ENCODE measurements around the gene FMNL1.

Gene FMNL1

GRCh38 chr17:45282683-45283644, 61.3 kb downstream of the FMNL1 start:
- no peak for DNase-seq

- no peak for DNase-seq
These were observed 62.0 kb downstream of the FMNL1 start for GRCh38 chr17:45283711-45284110.

- DNase-seq: peak; percentile 36 to 51
These were observed 62.8 kb downstream of the FMNL1 start for GRCh38 chr17:45284176-45285140.

GRCh38 chr17:45286286-45286685, 64.6 kb downstream of the FMNL1 start:
- DNase-seq: no peak

GRCh38 chr17:45287526-45288500, 66.1 kb downstream of the FMNL1 start:
- DNase-seq: no peak

- DNase-seq: no peak
These were observed 67.1 kb downstream of the FMNL1 start for GRCh38 chr17:45288825-45289224.

- peak; percentile 14 to 62 for DNase-seq
These were observed 67.9 kb downstream of the FMNL1 start for GRCh38 chr17:45289301-45290268.

- DNase-seq: no peak
These were observed 68.6 kb downstream of the FMNL1 start for GRCh38 chr17:45290269-45290765.

- peak; percentile 88 to 91 for DNase-seq
These were observed 69.6 kb downstream of the FMNL1 start for GRCh38 chr17:45291171-45291805.

- DNase-seq: no peak
These were observed 71.2 kb downstream of the FMNL1 start for GRCh38 chr17:45292696-45293412.

GRCh38 chr17:45293413-45294211, 71.9 kb downstream of the FMNL1 start:
- peak; percentile 81 to 88 for DNase-seq

GRCh38 chr17:45294506-45294905, 72.8 kb downstream of the FMNL1 start:
- no peak for DNase-seq

GRCh38 chr17:45296003-45296832, 74.5 kb downstream of the FMNL1 start:
- peak; percentile 83 to 94 for DNase-seq

GRCh38 chr17:45296833-45297124, 75.1 kb downstream of the FMNL1 start:
- no peak for DNase-seq

Measured in inflammatory macrophage (primary cell).